Panc1 (cell line): Measurements from ENCODE around the gene HSPBP1. TPM values are rescaled to one million over a fixed set of nuclear protein-coding genes. Genes with fewer than 3 reads are reported as not detected.
A peak's percentile ranks its signal among the peaks of the same experiment; 100 is the strongest.

Source experiments
- ATAC-seq: fragments of 200-7000 bp; cut with Tn5 transposase; 2 replicates; pipeline ENCODE4 v1.9.1; 2020; ENCODE audit warnings: mild to moderate bottlenecking, moderate library complexity
- BruUV-seq: library from RNA; stranded (reverse); fragments of 400-500 nt; replicated peaks from 2 replicates; lab custom pipeline; 2021; lab: Mats Ljungman, UMichigan
- CTCF ChIA-PET: fragments of 300-600 bp; sonication (Branson Sonifier 250); formaldehyde crosslinking; loops from one replicate; lab custom pipeline; 2022; ENCODE audit warnings: antibody characterized with exemption; lab: Charles Lee
- POLR2A ChIA-PET: fragments of 300-600 bp; sonication (Branson Sonifier 250); formaldehyde crosslinking; loops from one replicate; lab custom pipeline; 2022; ENCODE audit warnings: antibody characterized with exemption; lab: Charles Lee
- DNase-seq: peaks from one replicate; pipeline ENCODE4 v3.0.0-alpha.2; 2010; ENCODE audit warnings: low read depth, low spot score
- H3K27ac ChIP-seq: 2 replicates; pipeline ENCODE4 v1.5.1; 2011; ENCODE audit warnings: mild to moderate bottlenecking, low read length, inconsistent platforms
- H3K27me3 ChIP-seq: fragments of 200-500 bp; sonication (Bioruptor generic); 2 replicates; pipeline ENCODE4 v1.6.0; 2014; ENCODE audit warnings: low read length, inconsistent platforms; ENCODE audit not compliant: control insufficient read depth, insufficient read depth
- H3K36me3 ChIP-seq: fragments of 200-500 bp; sonication (Bioruptor generic); 2 replicates; pipeline ENCODE4 v1.5.1; 2014; ENCODE audit warnings: inconsistent platforms, mild to moderate bottlenecking, low read length, moderate library complexity; ENCODE audit not compliant: control insufficient read depth, insufficient read depth
- H3K4me1 ChIP-seq: 2 replicates; pipeline ENCODE4 v1.5.1; 2011; ENCODE audit warnings: inconsistent platforms, mild to moderate bottlenecking, low read length, moderate library complexity; ENCODE audit not compliant: control insufficient read depth, insufficient read depth
- H3K4me3 ChIP-seq, 2 experiments: 2 replicates each; pipeline ENCODE4 v1.5.1; 2011 to 2012; ENCODE audit warnings: low read depth in 2 of 2, low read length in 2 of 2, mild to moderate bottlenecking in 2 of 2, inconsistent platforms in 1 of 2, moderate library complexity in 1 of 2
- H3K9me3 ChIP-seq: fragments of 200-500 bp; sonication (Bioruptor generic); 2 replicates; pipeline ENCODE4 v1.5.1; 2014; ENCODE audit warnings: low read depth, mild to moderate bottlenecking, inconsistent platforms, low read length, moderate library complexity; ENCODE audit not compliant: control insufficient read depth, insufficient read depth
- CTCF ChIP-seq: fragments of 450-650 bp; IDR thresholded peaks from 2 replicates; pipeline ENCODE4 v1.5.1; 2017; ENCODE audit warnings: mild to moderate bottlenecking
- POLR2AphosphoS5 ChIP-seq: IDR thresholded peaks from 2 replicates; pipeline ENCODE4 v1.6.1; 2012; ENCODE audit warnings: mild to moderate bottlenecking, low read depth, low read length, moderate library complexity
- REST ChIP-seq, 2 experiments: IDR thresholded peaks; 2 replicates each; pipeline ENCODE4 v1.6.1; 2011 to 2012; ENCODE audit warnings: low read depth in 2 of 2, control low read depth in 1 of 2, low read length in 1 of 2, mild to moderate bottlenecking in 1 of 2, moderate library complexity in 1 of 2; ENCODE audit not compliant: insufficient read depth in 1 of 2
- SIN3A ChIP-seq: IDR thresholded peaks from 2 replicates; pipeline ENCODE4 v1.6.1; 2012; ENCODE audit warnings: low read depth, mild to moderate bottlenecking, low read length, moderate library complexity, borderline replicate concordance; ENCODE audit not compliant: insufficient read depth
- TCF7L2 ChIP-seq: IDR thresholded peaks from 2 replicates; pipeline ENCODE4 v1.6.1; 2011; ENCODE audit warnings: mild to moderate bottlenecking, low read depth, low read length, inconsistent platforms
- in situ Hi-C: cut with HindIII; loops from 2 replicates; pipeline ENCODE4 v1.10.0; 2016; ENCODE audit warnings: low sequenced_read_pairs, low pct_unique_long_range_greater_than_20kb
- intact Hi-C: fragments of 100-400 bp; cut with micrococcal nuclease; formaldehyde crosslinking; loops from one replicate; pipeline ENCODE4 v1.10.0; 2022; ENCODE audit not compliant: unreplicated experiment
- total RNA-seq: library from RNA; stranded (reverse); gene quantifications from one replicate; pipeline ENCODE4 v1.2.1, GENCODE V29; 2021; ENCODE audit not compliant: unreplicated experiment

HSPBP1 gene
- total RNA-seq, 1 experiment from 2014 or later: 84.2 TPM

- Histone ChIP-seq H3K36me3 (no peaks in the 10 kb centered on the region), H3K27me3 (no peaks in the 10 kb centered on the region), H3K9me3 (no peaks in the 10 kb centered on the region), H3K4me1 (peaks cover 8% of the 10 kb centered on the region), H3K4me3 (peak overlapping the region; percentile 47 to 80), H3K27ac (peak overlapping the region; percentile 75)
- POLR2A ChIA-PET: interaction anchor here (0.7 to 1.5 kb wide), 2 partner anchors 26 to 37 kb away, joined by 9 to 11 read pairs; partner anchors contain the start of gene KMT5C
- DNase-seq: peak; percentile 55
- in situ Hi-C loops (no loop called here), intact Hi-C loops (no loop called here)
- CTCF ChIA-PET: interaction anchor here (0.6 to 2.6 kb wide), 10 partner anchors 11 to 202 kb away, joined by 3 to 16 read pairs (median 4); partner anchors contain the start of gene KMT5C
- BruUV-seq: no TSS peak
- ATAC-seq: peak; percentile 87
- TF ChIP-seq REST (IDR thresholded peaks at IDR 0.05; ENCODE audit: insufficient read depth in 1 of 2, low read depth in 2 of 2, low read length in 1 of 2): 0 out of 4 replicates have a peak, but pooled peaks of 1 of the 2 experiments have one; percentile 47
- peak; percentile 51; the same call in 1 of the 2 replicates for TF ChIP-seq POLR2AphosphoS5
- peak; percentile 99 for TF ChIP-seq CTCF
- no peak for TF ChIP-seq TCF7L2
- no peak for TF ChIP-seq SIN3A
Observed at GRCh38 chr19:55301459-55302317, 21.8 kb upstream of the HSPBP1 start.

GRCh38 chr19:55300886-55301458, 21.1 kb upstream of the HSPBP1 start:
- H3K36me3 ChIP-seq: no peaks in the 10 kb centered on the region
- peak overlapping the region; percentile 75 for H3K27ac ChIP-seq
- BruUV-seq: no TSS peak
- ATAC-seq: no peak
- peaks cover 8% of the 10 kb centered on the region for H3K4me1 ChIP-seq
- ChIA-PET POLR2A (interaction anchor here (0.7 to 1.5 kb wide), 2 partner anchors 27 to 38 kb away, joined by 9 to 11 read pairs; partner anchors contain the start of gene KMT5C), CTCF (interaction anchor here (0.6 to 2.6 kb wide), 8 partner anchors 11 to 203 kb away, joined by 3 to 16 read pairs (median 6); partner anchors contain the start of gene KMT5C)
- H3K4me3 ChIP-seq: peak overlapping the region in 1 of 2 experiments; percentile 80; a peak in 3 of 4 replicates
- intact Hi-C loops: no loop called here
- in situ Hi-C loops: no loop called here
- TF ChIP-seq CTCF: no peak
- no peak for TF ChIP-seq TCF7L2
- no peak for TF ChIP-seq SIN3A
- TF ChIP-seq REST (IDR thresholded peaks at IDR 0.05; ENCODE audit: insufficient read depth in 1 of 2, low read depth in 2 of 2, low read length in 1 of 2): no peak
- TF ChIP-seq POLR2AphosphoS5: no peak
- no peaks in the 10 kb centered on the region for H3K27me3 ChIP-seq
- H3K9me3 ChIP-seq: no peaks in the 10 kb centered on the region
- no peak for DNase-seq
